ENCODE data around the gene UST.

Gene UST

GRCh38 chr6:148790404-148790803 lies 43.6 kb downstream of the UST start:
- DNase-seq (ENCODE audit: extremely low spot score) = no peak
- TF ChIP-seq FOXK2 (IDR thresholded peaks at IDR 0.05) (no peak), ELF4 (IDR thresholded peaks at IDR 0.05) (no peak), SUZ12 (IDR thresholded peaks at IDR 0.05) (no peak), FOXA1 (IDR thresholded peaks at IDR 0.05) (no peak)
- ChIA-PET CTCF (no interaction called here), POLR2A (no interaction called here)

- DNase-seq (ENCODE audit: extremely low spot score) = no peak
- POLR2A ChIA-PET = no interaction called here
- TF ChIP-seq SP1 (IDR thresholded peaks at IDR 0.05) (no peak), TARDBP (IDR thresholded peaks at IDR 0.05) (no peak), FOXA1 (IDR thresholded peaks at IDR 0.05) (no peak), FOXK2 (IDR thresholded peaks at IDR 0.05) (no peak), LEF1 (IDR thresholded peaks at IDR 0.05; ENCODE audit: borderline replicate concordance) (no peak), ZNF384 (IDR thresholded peaks at IDR 0.05) (no peak), HDGF (IDR thresholded peaks at IDR 0.05; ENCODE audit: borderline replicate concordance) (no peak), BHLHE40 (IDR thresholded peaks at IDR 0.05; ENCODE audit: borderline replicate concordance) (no peak), CTBP1 (IDR thresholded peaks at IDR 0.05; ENCODE audit: borderline replicate concordance) (no peak), PKNOX1 (IDR thresholded peaks at IDR 0.05) (no peak), L3MBTL2 (conservative IDR thresholded peaks at IDR 0.05) (no peak), NFRKB (IDR thresholded peaks at IDR 0.05) (no peak), FOXM1 (IDR thresholded peaks at IDR 0.05; ENCODE audit: borderline replicate concordance) (no peak), ARNT (IDR thresholded peaks at IDR 0.05) (no peak), SUZ12 (IDR thresholded peaks at IDR 0.05) (no peak), ELF4 (IDR thresholded peaks at IDR 0.05) (no peak)
- CTCF ChIA-PET = no interaction called here
These were observed 44.0 kb downstream of the UST start for GRCh38 chr6:148790817-148791216.

GRCh38 chr6:148791372-148791771 lies 44.5 kb downstream of the UST start:
- CTCF ChIA-PET = no interaction called here
- DNase-seq (ENCODE audit: extremely low spot score) = no peak
- TF ChIP-seq SP1 (IDR thresholded peaks at IDR 0.05) (no peak), PKNOX1 (IDR thresholded peaks at IDR 0.05) (no peak), FOXM1 (IDR thresholded peaks at IDR 0.05; ENCODE audit: borderline replicate concordance) (no peak), TARDBP (IDR thresholded peaks at IDR 0.05) (no peak), ARNT (IDR thresholded peaks at IDR 0.05) (no peak), ELF4 (IDR thresholded peaks at IDR 0.05) (no peak), L3MBTL2 (conservative IDR thresholded peaks at IDR 0.05) (no peak)
- POLR2A ChIA-PET = no interaction called here

- no peak for TF ChIP-seq FOXM1 (IDR thresholded peaks at IDR 0.05; ENCODE audit: borderline replicate concordance)
- no peak for TF ChIP-seq PKNOX1 (IDR thresholded peaks at IDR 0.05)
- TF ChIP-seq TARDBP (IDR thresholded peaks at IDR 0.05) = no peak
- no peak for TF ChIP-seq CTBP1 (IDR thresholded peaks at IDR 0.05; ENCODE audit: borderline replicate concordance)
- TF ChIP-seq ARNT (IDR thresholded peaks at IDR 0.05) = no peak
- no peak for TF ChIP-seq SUZ12 (IDR thresholded peaks at IDR 0.05)
- TF ChIP-seq SP1 (IDR thresholded peaks at IDR 0.05) = no peak
- TF ChIP-seq HDGF (IDR thresholded peaks at IDR 0.05; ENCODE audit: borderline replicate concordance) = no peak
- TF ChIP-seq LEF1 (IDR thresholded peaks at IDR 0.05; ENCODE audit: borderline replicate concordance) = no peak
- no peak for TF ChIP-seq ZNF384 (IDR thresholded peaks at IDR 0.05)
- no peak for TF ChIP-seq FOXK2 (IDR thresholded peaks at IDR 0.05)
- TF ChIP-seq FOXA1 (IDR thresholded peaks at IDR 0.05) = no peak
- no peak for TF ChIP-seq ELF4 (IDR thresholded peaks at IDR 0.05)
- no peak for TF ChIP-seq BHLHE40 (IDR thresholded peaks at IDR 0.05; ENCODE audit: borderline replicate concordance)
- no peak for TF ChIP-seq L3MBTL2 (conservative IDR thresholded peaks at IDR 0.05)
- TF ChIP-seq NFRKB (IDR thresholded peaks at IDR 0.05) = no peak
- no peak for DNase-seq (ENCODE audit: extremely low spot score)
- ChIA-PET POLR2A (no interaction called here), CTCF (no interaction called here)
These were observed 46.9 kb downstream of the UST start for GRCh38 chr6:148793721-148794120.

- no peak for DNase-seq (ENCODE audit: extremely low spot score)
- ChIA-PET POLR2A (no interaction called here), CTCF (interaction anchor here (0.6 kb wide), 1 partner anchor 11 kb away, joined by 3 read pairs; no protein-coding TSS in a partner anchor)
- TF ChIP-seq BHLHE40 (IDR thresholded peaks at IDR 0.05; ENCODE audit: borderline replicate concordance) = no peak
- no peak for TF ChIP-seq LEF1 (IDR thresholded peaks at IDR 0.05; ENCODE audit: borderline replicate concordance)
- TF ChIP-seq SUZ12 (IDR thresholded peaks at IDR 0.05) = no peak
- TF ChIP-seq CTBP1 (IDR thresholded peaks at IDR 0.05; ENCODE audit: borderline replicate concordance) = no peak
- no peak for TF ChIP-seq PKNOX1 (IDR thresholded peaks at IDR 0.05)
- TF ChIP-seq L3MBTL2 (conservative IDR thresholded peaks at IDR 0.05) = no peak
These were observed 48.0 kb downstream of the UST start for GRCh38 chr6:148794797-148795196.

GRCh38 chr6:148795563-148795962 lies 48.7 kb downstream of the UST start:
- ChIA-PET CTCF (no interaction called here), POLR2A (no interaction called here)
- DNase-seq (ENCODE audit: extremely low spot score) = no peak
- no peak for TF ChIP-seq NFRKB (IDR thresholded peaks at IDR 0.05)
- TF ChIP-seq SUZ12 (IDR thresholded peaks at IDR 0.05) = no peak
- no peak for TF ChIP-seq PKNOX1 (IDR thresholded peaks at IDR 0.05)
- no peak for TF ChIP-seq TARDBP (IDR thresholded peaks at IDR 0.05)
- no peak for TF ChIP-seq FOXK2 (IDR thresholded peaks at IDR 0.05)
- TF ChIP-seq LEF1 (IDR thresholded peaks at IDR 0.05; ENCODE audit: borderline replicate concordance) = no peak
- no peak for TF ChIP-seq BHLHE40 (IDR thresholded peaks at IDR 0.05; ENCODE audit: borderline replicate concordance)
- no peak for TF ChIP-seq HDGF (IDR thresholded peaks at IDR 0.05; ENCODE audit: borderline replicate concordance)
- no peak for TF ChIP-seq SP1 (IDR thresholded peaks at IDR 0.05)
- no peak for TF ChIP-seq ARNT (IDR thresholded peaks at IDR 0.05)
- no peak for TF ChIP-seq ZNF384 (IDR thresholded peaks at IDR 0.05)
- no peak for TF ChIP-seq CTBP1 (IDR thresholded peaks at IDR 0.05; ENCODE audit: borderline replicate concordance)
- TF ChIP-seq L3MBTL2 (conservative IDR thresholded peaks at IDR 0.05) = no peak
